OCI-LY7 (cell line): ENCODE results near the gene RIOK3. TPM values are rescaled to one million over a fixed set of nuclear protein-coding genes. Genes with fewer than 3 reads are reported as not detected.
A peak's percentile ranks its signal among the peaks of the same experiment; 100 is the strongest.

ENCODE experiments used
- BruUV-seq: library from RNA; stranded (reverse); fragments of 400-500 nt; replicated peaks from 2 replicates; lab custom pipeline; 2021; lab: Mats Ljungman, UMichigan
- CTCF ChIA-PET: fragments of 300-600 bp; sonication (Branson Sonifier 250); formaldehyde crosslinking; loops from one replicate; lab custom pipeline; 2022; ENCODE audit warnings: antibody characterized with exemption; ENCODE audit not compliant: unreplicated experiment; lab: Charles Lee
- POLR2A ChIA-PET: fragments of 300-600 bp; sonication (Branson Sonifier 250); formaldehyde crosslinking; loops from one replicate; lab custom pipeline; 2022; ENCODE audit warnings: antibody characterized with exemption; lab: Charles Lee
- DNase-seq: peaks from one replicate; pipeline ENCODE4 v3.0.0-alpha.2; 2015; ENCODE audit warnings: low spot score
- H2AFZ ChIP-seq: fragments of 200-600 bp; sonication (generic), shearing (Covaris generic); 2 replicates; pipeline ENCODE4 v1.6.1; 2014; ENCODE audit warnings: mild to moderate bottlenecking, antibody characterized with exemption, low read length, moderate library complexity
- H3K27ac ChIP-seq: fragments of 200-600 bp; sonication (generic); 2 replicates; pipeline ENCODE4 v1.5.1; 2014; ENCODE audit warnings: mixed run types, low read depth, mild to moderate bottlenecking, moderate library complexity, low read length, inconsistent platforms; ENCODE audit not compliant: poor library complexity, severe bottlenecking
- H3K36me3 ChIP-seq: fragments of 200-600 bp; sonication (generic); 2 replicates; pipeline ENCODE4 v1.6.1; 2014; ENCODE audit warnings: mild to moderate bottlenecking, antibody characterized with exemption, low read length, moderate library complexity, mixed read lengths; ENCODE audit not compliant: insufficient read depth
- H3K4me1 ChIP-seq: fragments of 200-600 bp; sonication (generic); 2 replicates; pipeline ENCODE4 v1.5.1; 2014; ENCODE audit warnings: mild to moderate bottlenecking, low read length; ENCODE audit not compliant: insufficient read depth, poor library complexity, severe bottlenecking
- H3K4me2 ChIP-seq: fragments of 200-600 bp; sonication (generic); 2 replicates; pipeline ENCODE4 v1.6.1; 2014; ENCODE audit warnings: mild to moderate bottlenecking, low read length
- H3K4me3 ChIP-seq: fragments of 200-600 bp; sonication (generic); 2 replicates; pipeline ENCODE4 v1.5.1; 2014; ENCODE audit warnings: mild to moderate bottlenecking, low read depth, low read length; ENCODE audit not compliant: poor library complexity, severe bottlenecking
- H3K79me2 ChIP-seq: fragments of 200-600 bp; sonication (generic); 2 replicates; pipeline ENCODE4 v1.6.1; 2016; ENCODE audit warnings: low read depth, mild to moderate bottlenecking, low read length, moderate library complexity, mixed read lengths; ENCODE audit not compliant: insufficient read depth
- H3K9me2 ChIP-seq: fragments of 200-600 bp; sonication (generic); 2 replicates; pipeline ENCODE4 v1.6.1; 2016; ENCODE audit warnings: mild to moderate bottlenecking, low read length, mixed read lengths; ENCODE audit not compliant: insufficient read depth
- H3K9me3 ChIP-seq: fragments of 200-600 bp; sonication (generic); 2 replicates; pipeline ENCODE4 v1.6.1; 2014; ENCODE audit warnings: mild to moderate bottlenecking, mixed run types, low read length, mixed read lengths
- H4K20me1 ChIP-seq: fragments of 200-600 bp; sonication (generic); 2 replicates; pipeline ENCODE4 v1.6.1; 2014; ENCODE audit warnings: mild to moderate bottlenecking, antibody characterized with exemption, low read length, moderate library complexity, mixed read lengths; ENCODE audit not compliant: insufficient read depth
- EZH2phosphoT487 ChIP-seq: fragments of 200-600 bp; sonication (generic); IDR thresholded peaks from 2 replicates; pipeline ENCODE4 v1.6.1; 2018; ENCODE audit warnings: low read depth, borderline replicate concordance, mild to moderate bottlenecking, mixed run types, antibody characterized with exemption, low read length, moderate library complexity, mixed read lengths
- intact Hi-C: fragments of 100-400 bp; cut with micrococcal nuclease; formaldehyde crosslinking; loops from one replicate; pipeline ENCODE4 v1.10.0; 2022; ENCODE audit not compliant: unreplicated experiment
- total RNA-seq, 2 experiments: library from RNA; depleted of rRNA in 1 of 2; stranded (reverse); fragments of >200 nt in 1 of 2; shearing (Covaris generic) in 1 of 2; gene quantifications; 2 replicates each; pipeline ENCODE4 v1.2.3, GENCODE V29; 2014 to 2022
- TF ChIP-seq, protein P1 (sequence below): fragments of 200-600 bp; sonication (generic); conservative IDR thresholded peaks from 2 replicates; pipeline ENCODE4 v1.5.1; 2014; ENCODE audit warnings: mild to moderate bottlenecking, antibody characterized with exemption, low read length, moderate library complexity, mixed read lengths

The RIOK3 gene
- total RNA-seq, 2 experiments from 2014 or later, result 26.6 to 52.4 TPM

GRCh38 chr18:23422751-23423418 is 30.2 kb upstream of the RIOK3 start:
- H3K4me3 ChIP-seq, result peak overlapping the region; percentile 35
- H3K27ac ChIP-seq, result peak overlapping the region; percentile 89
- peak overlapping the region; percentile 73 for H3K4me2 ChIP-seq
- peaks cover 12% of the 10 kb centered on the region for H3K36me3 ChIP-seq
- H3K9me3 ChIP-seq, result no peaks in the 10 kb centered on the region
- H3K79me2 ChIP-seq, result no peaks in the 10 kb centered on the region; the same call in 1 of the 2 replicates
- H3K4me1 ChIP-seq, result peaks cover 47% of the 10 kb centered on the region
- intact Hi-C loops, result loop anchor here (1.0 to 10.0 kb wide), 3 partner anchors 30 to 162 kb away; partner anchors contain the start of genes NPC1, RIOK3 and RMC1
- POLR2A ChIA-PET, result interaction anchor here (0.6 to 2.6 kb wide), 10 partner anchors 10 to 1768 kb away, joined by 3 to 12 read pairs (median 3); partner anchors contain the start of gene RIOK3
- CTCF ChIA-PET, result interaction anchor here (1.5 kb wide), 1 partner anchor 11 kb away, joined by 3 read pairs; no protein-coding TSS in a partner anchor
- peak overlapping the region; percentile 34; the same call in 1 of the 2 replicates for H2AFZ ChIP-seq
- TF ChIP-seq, protein P1, sequence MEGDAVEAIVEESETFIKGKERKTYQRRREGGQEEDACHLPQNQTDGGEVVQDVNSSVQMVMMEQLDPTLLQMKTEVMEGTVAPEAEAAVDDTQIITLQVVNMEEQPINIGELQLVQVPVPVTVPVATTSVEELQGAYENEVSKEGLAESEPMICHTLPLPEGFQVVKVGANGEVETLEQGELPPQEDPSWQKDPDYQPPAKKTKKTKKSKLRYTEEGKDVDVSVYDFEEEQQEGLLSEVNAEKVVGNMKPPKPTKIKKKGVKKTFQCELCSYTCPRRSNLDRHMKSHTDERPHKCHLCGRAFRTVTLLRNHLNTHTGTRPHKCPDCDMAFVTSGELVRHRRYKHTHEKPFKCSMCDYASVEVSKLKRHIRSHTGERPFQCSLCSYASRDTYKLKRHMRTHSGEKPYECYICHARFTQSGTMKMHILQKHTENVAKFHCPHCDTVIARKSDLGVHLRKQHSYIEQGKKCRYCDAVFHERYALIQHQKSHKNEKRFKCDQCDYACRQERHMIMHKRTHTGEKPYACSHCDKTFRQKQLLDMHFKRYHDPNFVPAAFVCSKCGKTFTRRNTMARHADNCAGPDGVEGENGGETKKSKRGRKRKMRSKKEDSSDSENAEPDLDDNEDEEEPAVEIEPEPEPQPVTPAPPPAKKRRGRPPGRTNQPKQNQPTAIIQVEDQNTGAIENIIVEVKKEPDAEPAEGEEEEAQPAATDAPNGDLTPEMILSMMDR, result peak; percentile 50
- no peak for TF ChIP-seq EZH2phosphoT487
- peak; percentile 87 for DNase-seq
- no TSS peak for BruUV-seq
- no peaks in the 10 kb centered on the region for H3K9me2 ChIP-seq
- no peaks in the 10 kb centered on the region for H4K20me1 ChIP-seq

- no peak overlapping the region for H3K4me3 ChIP-seq
- H4K20me1 ChIP-seq, result no peaks in the 10 kb centered on the region
- ChIA-PET CTCF (no interaction called here), POLR2A (interaction anchor here (0.5 to 2.4 kb wide), 7 partner anchors 9 to 199 kb away, joined by 3 to 10 read pairs (median 3); partner anchors contain the start of gene RIOK3)
- intact Hi-C loops, result loop anchor here (10.0 kb wide), 1 partner anchor 160 kb away; the partner anchor contains the start of gene NPC1
- peaks cover 28% of the 10 kb centered on the region for H3K36me3 ChIP-seq
- H3K27ac ChIP-seq, result peak overlapping the region; percentile 89
- no peaks in the 10 kb centered on the region for H3K9me2 ChIP-seq
- peaks cover 50% of the 10 kb centered on the region for H3K4me1 ChIP-seq
- H2AFZ ChIP-seq, result no peak overlapping the region
- no TSS peak for BruUV-seq
- no peak for DNase-seq
- TF ChIP-seq, protein P1, result no peak
- no peak for TF ChIP-seq EZH2phosphoT487
- H3K79me2 ChIP-seq, result no peaks in the 10 kb centered on the region; the same call in 1 of the 2 replicates
- H3K4me2 ChIP-seq, result no peak overlapping the region
- peaks cover 6% of the 10 kb centered on the region; the same call in 1 of the 2 replicates for H3K9me3 ChIP-seq
Measured at GRCh38 chr18:23424616-23425015, 28.5 kb upstream of the RIOK3 start.
